Activated CD8-positive, alpha-beta memory T cell treated with anti-CD3 and anti-CD28 coated beads, Interleukin-2, amount 50 U/mL, for 48 hours (primary cell): ENCODE data around the gene THSD7B.
"Not testable (repeated sequence)": the region's sequence is repeated elsewhere in the genome, so short reads cannot be mapped to it uniquely, and the experiment has no call there.

Experiments
- DNase-seq: peaks from one replicate; pipeline ENCODE4 v3.0.0-alpha.2; 2020

THSD7B gene

DNA sequence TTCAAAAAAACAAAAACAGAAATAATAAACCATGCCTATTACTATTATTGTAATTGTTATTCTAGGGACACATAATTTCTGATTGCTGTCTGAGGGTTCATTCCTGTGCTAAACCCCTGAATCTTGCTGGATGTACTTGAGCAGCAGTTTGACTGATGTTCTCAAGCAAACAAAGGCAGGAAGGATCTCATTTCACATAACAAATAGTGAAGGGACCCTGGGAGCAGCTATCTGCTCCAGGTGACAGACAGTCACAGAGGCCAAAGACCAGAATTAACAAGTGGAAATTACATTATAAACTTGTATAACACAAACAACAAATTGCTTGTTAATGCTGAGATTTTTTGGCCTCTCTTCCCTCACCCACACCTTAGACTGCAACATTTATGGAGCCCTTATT is 284.2 kb downstream of the THSD7B start:
- no peak for DNase-seq

DNA sequence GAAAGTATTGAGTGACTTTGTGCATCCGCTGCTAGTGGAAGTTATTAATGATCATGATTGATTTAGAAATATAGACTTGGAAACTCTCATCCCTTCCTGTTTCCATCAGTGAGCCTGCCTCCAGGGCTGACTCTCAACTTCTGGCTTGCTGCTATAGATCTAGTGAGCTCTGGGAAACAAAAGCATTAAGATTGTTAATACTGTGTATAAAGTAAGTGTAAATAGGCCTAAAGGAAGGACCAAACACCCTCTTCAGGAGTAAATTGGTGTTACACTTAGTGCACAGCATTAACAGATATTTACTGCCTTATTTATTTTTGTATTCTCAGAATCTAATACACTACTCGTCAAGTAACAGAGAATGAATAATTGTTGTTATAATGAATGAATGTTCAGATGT is 285.6 kb downstream of the THSD7B start:
- no peak for DNase-seq

DNA sequence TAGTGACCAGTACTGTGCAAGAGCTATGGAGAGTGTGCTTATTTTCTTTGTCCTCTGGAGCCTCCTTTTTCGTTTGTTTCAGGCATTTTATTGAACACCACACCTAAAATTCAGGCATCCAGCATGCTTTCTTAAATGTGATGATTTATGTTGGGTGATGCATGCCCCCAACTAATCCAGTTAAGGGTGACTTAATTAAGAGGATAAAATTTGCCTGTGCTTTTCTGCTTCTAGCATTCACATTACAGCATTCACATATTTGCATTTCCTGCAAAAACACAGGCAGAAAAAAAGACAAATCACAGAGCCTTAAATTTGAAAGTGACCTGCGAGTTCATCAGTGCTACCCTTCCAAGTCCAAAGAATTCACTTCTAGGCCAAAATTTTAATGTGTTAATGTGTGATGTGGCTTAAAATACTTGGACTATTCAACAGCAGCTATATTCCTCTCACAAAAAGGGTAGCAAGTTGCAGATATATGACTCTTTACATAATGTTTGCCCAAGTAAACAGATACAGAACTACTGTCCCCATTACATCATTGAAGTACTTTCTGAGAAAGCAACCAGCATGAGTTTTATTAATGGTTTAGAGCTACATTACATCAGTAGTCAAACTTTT is 286.5 kb downstream of the THSD7B start:
- no peak for DNase-seq

DNA sequence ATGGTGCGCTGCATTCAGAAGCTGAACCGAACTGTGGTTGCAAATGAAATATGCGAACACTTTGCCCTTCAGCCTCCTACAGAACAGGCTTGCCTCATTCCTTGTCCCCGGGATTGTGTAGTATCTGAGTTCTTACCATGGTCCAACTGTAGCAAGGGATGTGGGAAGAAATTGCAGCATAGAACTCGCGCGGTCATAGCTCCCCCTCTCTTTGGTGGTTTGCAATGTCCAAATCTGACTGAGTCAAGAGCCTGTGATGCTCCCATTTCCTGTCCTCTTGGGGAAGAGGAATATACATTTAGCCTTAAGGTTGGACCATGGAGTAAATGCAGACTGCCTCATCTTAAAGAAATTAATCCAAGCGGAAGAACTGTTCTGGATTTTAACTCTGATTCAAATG is 291.4 kb downstream of the THSD7B start:
- DNase-seq = no peak

- not testable (repeated sequence) for DNase-seq
These were observed 310.9 kb downstream of the THSD7B start for GRCh38 chr2:137076111-137076765.

DNA sequence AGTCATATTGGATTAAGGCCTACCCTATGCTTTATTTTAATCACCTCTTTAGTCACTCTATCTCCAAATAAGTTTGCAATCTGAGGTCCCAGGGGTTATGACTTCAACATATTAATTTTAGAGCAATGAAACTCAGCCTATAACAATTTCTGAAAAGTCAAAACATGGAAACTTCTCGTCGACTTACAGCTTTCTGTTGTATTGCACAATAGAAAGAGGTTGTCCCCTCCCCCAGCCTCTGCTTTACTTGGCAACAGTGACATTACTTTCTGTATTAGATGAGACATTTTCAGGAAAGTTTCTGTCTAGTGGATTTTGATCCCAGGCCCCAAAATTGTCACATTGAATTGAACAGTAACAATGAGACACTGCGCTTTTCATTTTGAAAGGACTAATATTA is 326.4 kb downstream of the THSD7B start:
- DNase-seq = no peak

GRCh38 chr2:137093116-137093515 is 327.8 kb downstream of the THSD7B start:
- no peak for DNase-seq

GRCh38 chr2:137096187-137096586 is 330.8 kb downstream of the THSD7B start:
- no peak for DNase-seq

DNA sequence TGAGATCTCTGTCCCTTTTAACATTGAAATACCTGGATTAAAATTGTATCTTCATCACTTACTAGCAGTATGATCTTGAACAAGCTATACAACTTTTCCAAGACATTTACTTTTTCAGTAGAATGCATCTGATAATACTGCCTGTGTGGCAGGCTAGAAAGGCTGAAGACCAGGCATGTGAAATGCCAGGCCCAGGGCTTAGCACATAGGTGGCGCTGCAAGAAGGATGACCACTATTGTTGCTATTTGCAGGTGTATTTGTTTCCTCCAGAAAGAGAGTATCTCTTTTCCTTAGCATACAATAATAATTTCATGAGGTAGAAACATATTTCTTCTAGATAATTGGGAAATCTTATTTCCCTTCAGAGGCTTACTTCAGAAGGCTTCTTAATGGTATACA is 331.3 kb downstream of the THSD7B start:
- DNase-seq = no peak

DNA sequence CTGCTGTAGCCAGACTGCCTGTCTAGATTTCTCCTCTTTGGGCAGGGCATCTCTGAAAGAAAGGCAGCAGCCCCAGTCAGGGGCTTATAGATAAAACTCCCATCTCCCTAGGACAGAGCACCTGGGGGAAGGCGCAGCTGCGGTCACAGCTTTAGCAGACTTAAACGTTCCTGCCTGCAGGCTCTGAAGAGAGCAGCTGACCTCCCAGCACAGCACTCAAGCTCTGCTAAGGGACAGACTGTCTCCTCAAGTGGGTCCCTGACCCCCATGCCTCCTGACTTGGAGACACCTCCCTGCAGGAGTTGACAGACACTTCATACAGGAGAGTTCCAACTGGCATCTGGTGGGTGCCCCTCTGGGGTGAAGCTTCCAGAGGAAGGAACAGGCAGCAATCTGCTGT is 336.5 kb downstream of the THSD7B start:
- DNase-seq = not testable (repeated sequence)

- DNase-seq = no peak
These were observed 342.6 kb downstream of the THSD7B start for GRCh38 chr2:137107904-137108303.

DNA sequence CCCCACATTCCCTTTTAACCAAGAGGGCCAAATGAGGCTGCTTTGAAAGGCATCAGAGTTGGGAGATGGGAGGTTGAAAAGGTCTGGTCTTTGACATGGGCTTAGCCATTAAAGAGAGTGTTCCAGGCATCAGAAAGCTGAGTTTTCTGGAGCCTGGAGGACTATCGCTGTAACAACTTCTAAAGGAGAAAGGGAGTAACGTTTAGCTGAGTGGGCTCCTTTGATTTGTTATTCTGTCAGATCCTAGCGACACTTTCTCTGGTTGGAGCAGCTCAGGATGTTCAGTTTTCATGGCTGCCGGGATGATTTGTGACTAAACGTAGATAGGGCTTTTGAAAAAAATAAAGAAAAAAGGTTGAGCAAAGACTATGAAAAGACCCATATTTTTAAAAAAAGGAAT is 346.6 kb downstream of the THSD7B start:
- no peak for DNase-seq

GRCh38 chr2:137115081-137115794 is 349.9 kb downstream of the THSD7B start:
- DNase-seq = no peak

DNA sequence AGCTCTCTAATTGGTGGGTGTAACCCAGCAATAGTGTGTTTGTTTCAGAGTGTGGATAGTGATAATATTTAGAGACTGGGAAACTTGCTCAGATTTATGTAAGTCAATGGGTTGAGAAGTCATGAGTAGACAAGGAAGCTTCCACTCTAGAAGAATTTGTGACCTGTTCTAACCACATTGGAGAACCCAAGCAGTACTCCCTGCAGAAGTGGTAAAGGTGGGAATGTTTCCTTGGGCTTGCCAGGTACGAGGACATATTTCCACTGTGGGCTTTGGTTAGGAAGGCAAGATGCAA is 350.4 kb downstream of the THSD7B start:
- DNase-seq = no peak

- no peak for DNase-seq
These were observed 352.0 kb downstream of the THSD7B start for GRCh38 chr2:137117385-137117784.

GRCh38 chr2:137118140-137118539 is 352.8 kb downstream of the THSD7B start:
- no peak for DNase-seq

DNA sequence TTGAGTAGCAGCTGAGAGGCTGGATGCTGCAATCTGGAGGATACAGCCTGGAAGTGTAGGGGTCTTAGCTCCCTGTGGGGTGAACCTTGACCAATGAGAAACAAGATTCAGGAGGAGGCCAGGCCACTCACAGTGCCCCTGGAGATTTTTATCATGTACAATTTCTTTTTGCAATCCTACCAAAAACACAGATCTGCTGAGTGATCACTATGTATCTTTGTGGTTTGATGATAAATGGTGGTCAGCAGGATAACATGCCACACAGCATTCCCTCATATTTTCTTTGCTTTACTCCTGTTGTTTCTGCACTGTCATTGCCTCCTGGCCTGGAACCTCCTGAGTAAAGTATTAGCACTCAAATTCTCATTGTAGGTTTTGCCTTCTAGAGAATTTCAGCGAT is 357.9 kb downstream of the THSD7B start:
- DNase-seq = no peak

GRCh38 chr2:137133225-137133624 is 367.9 kb downstream of the THSD7B start:
- no peak for DNase-seq

GRCh38 chr2:137138263-137138662 is 372.9 kb downstream of the THSD7B start:
- DNase-seq = no peak

DNA sequence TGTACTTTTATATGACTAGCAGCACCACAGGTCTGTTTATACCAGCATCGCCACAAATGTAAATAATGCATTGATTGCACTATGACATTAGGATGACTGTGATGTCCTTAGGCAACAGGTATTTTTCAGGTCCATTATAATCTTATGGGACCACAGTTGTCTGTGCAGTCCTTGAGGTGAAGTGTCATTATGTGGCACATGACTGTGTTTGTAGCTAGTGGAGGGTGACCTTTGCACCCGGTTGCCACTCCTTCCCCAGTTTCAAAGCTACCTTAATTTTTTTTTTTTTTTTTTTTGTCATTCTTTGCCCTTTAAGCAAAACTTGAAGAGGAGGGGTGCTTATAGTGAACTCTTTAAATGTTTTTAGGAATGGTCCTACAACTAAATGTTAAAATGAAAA is 386.4 kb downstream of the THSD7B start:
- DNase-seq = no peak

- no peak for DNase-seq
These were observed 389.6 kb downstream of the THSD7B start for GRCh38 chr2:137154946-137155345.

GRCh38 chr2:137155356-137156104 is 390.2 kb downstream of the THSD7B start:
- no peak for DNase-seq

- DNase-seq = no peak
These were observed 391.0 kb downstream of the THSD7B start for GRCh38 chr2:137156221-137156844.
